Measurements from ENCODE around the gene ACSL6.

Gene ACSL6

DNA sequence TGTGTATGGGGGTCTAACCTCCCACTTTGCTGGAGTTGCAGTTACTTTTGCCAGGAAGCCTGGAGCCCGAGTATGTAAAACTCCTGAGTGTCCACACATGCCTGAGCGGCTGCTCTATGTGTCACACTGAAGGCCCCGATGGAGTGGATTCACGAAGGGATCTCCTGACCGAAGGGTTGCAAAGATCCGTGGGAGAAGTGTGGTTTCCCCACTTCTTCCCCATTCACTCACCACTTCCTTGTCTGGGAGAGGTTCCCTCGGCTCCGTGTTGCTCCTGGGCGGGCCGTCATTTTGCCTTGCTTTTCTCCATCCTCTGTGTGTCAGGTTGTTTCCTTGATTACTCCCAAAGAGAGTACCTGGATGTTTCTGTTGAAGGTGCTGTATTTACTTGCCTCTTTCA is 32.7 kb upstream of the ACSL6 start:
- DNase-seq: no peak

- DNase-seq: no peak
These were observed 25.9 kb upstream of the ACSL6 start for GRCh38 chr5:132037353-132037752.

DNA sequence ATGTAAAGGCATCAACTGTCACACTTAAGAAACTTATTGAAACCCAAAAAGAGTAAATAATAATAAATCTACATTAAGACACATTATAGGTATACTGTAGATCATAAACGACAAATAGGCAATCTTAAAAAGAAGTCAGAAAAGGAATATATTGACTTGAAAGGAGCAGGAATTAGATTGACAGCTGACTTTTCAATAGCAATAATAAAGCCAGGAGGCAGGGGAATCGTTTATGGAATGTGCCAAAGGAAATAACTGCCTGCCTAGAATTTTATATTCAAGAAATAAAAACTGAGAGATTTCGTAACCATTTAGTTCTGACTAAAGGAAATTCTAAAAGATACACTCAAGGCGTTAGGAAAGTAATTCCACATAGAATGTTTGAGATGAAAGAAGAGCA is 21.7 kb upstream of the ACSL6 start:
- DNase-seq: no peak

- no peak for DNase-seq
These were observed 20.7 kb upstream of the ACSL6 start for GRCh38 chr5:132032196-132032595.

- DNase-seq: no peak
These were observed 19.2 kb upstream of the ACSL6 start for GRCh38 chr5:132030610-132031009.

GRCh38 chr5:132029609-132030330 is 18.3 kb upstream of the ACSL6 start:
- DNase-seq: no peak

DNA sequence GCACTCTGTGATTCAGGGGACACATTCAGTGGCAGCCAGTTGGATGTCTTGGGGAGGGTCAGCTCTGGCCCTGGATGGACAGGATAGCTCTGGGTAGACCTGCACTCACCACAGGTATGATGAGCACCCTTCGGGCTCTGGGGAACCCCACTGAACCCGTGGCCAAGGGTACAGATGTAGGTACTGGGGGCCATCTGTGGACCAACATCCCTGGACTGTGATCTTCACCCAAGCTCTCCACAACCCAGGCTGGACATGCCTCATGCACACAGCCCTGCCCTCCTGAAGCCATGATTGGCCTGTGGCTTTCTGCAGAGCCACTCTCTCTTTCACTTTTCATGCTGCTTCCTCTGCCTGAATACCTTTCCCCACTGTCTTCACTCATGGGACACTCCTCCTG is 15.6 kb upstream of the ACSL6 start:
- DNase-seq: no peak

- DNase-seq: no peak
These were observed 15.1 kb upstream of the ACSL6 start for GRCh38 chr5:132026516-132027008.

DNA sequence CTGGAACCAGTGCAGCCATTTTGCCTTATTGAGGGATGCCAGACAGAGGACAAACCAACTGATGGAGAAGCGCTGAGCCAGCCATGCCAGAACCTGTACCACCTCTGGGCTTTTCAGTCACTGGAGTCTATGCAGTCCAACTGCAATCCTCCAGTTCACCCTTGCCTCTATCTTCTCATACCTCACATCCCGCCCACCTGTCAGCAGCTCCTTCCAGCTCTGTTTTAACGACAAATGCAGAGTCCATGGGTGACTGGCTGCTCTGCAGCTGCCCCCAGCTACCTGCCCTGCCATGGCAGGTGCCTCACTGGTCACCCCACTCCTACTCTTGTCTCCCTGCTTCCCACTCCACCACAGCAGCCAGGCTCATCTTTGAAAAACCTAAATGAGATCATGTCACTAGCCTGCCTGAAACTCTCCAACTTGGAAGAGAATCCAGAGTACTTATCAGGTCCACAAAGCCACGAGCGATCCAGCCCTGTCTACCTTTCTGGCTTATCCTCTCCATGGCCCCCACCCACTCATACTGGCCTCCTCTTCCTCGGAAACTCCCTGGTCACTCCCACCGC is 14.0 kb upstream of the ACSL6 start:
- DNase-seq: no peak

GRCh38 chr5:132024789-132025402 is 13.4 kb upstream of the ACSL6 start:
- DNase-seq: no peak

DNA sequence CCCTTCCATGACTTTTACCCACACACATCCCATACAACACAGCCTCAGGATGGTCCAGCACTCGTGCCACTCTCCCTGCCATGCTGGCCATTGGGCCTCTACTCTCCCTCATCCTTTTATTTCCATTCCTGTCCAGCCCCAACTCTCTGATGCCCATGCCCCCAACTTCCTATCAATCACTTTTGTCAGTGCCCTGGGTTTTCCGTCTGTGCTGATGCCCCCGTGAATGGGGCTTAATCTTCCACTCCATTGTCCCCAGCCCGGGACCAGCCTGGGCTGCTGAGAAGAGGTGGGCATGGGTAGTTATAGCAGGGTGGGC is 12.6 kb upstream of the ACSL6 start:
- no peak for DNase-seq

DNA sequence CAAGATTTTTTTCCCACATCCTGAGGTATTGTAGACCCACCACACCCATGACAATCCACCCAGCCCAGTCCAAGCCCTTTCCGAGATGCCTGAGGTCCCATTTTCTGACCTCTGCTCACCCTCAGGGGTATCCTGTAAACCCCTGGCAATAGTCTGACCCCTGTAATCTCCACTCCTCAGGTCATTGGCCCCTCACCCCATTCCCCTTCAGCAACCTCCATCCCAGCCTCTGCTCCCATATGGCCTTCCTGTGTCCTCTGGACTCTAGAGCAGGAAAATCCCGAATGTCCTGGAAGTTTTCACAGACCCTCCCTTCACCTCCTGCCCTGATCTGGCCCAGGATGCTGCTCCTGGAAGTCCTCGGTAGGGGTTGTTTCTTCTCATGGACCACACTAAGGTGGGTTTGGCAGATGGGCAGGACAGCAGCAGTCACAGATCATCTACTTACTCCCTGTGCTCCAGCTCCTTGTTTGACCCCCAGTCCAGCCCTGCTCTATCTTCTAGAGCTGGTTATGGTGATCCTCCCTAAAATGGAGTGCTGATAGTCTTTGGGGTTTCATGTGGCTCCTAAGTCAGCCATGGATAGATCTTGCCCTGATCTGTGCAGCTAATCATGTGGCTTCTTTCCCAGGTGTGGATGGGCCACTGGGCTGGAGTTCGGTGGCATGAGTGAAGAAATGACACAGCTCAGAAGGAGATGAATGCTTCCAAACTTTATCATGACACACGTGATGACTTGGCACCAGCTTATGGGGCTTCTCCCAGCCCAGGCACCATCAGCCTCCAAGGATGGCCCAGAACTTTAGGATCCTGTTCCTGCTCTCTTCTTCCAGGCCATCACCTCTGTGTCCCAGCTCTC is 12.0 kb upstream of the ACSL6 start:
- DNase-seq: no peak

DNA sequence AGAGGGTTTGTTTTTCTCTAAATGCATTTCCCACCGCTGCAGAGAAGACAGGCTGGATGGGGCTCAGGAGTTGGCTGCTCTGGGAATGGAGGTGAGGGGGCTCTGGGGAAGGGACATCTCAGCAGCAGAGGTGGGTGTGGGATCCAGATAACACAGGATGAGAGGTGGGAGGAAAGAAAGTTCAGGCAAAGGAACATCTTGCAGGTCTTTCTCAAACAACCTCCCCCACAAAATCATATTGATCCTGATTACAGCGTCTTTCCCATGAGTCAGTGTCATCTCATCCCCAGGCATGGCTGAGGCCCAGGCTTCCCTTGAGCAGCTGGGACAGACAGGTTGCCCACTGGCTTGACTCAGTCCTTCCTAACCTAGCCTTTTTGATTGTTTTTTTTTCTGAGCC is 11.3 kb upstream of the ACSL6 start:
- DNase-seq: peak; percentile 24

GRCh38 chr5:132021654-132022053 is 10.2 kb upstream of the ACSL6 start:
- DNase-seq: no peak

DNA sequence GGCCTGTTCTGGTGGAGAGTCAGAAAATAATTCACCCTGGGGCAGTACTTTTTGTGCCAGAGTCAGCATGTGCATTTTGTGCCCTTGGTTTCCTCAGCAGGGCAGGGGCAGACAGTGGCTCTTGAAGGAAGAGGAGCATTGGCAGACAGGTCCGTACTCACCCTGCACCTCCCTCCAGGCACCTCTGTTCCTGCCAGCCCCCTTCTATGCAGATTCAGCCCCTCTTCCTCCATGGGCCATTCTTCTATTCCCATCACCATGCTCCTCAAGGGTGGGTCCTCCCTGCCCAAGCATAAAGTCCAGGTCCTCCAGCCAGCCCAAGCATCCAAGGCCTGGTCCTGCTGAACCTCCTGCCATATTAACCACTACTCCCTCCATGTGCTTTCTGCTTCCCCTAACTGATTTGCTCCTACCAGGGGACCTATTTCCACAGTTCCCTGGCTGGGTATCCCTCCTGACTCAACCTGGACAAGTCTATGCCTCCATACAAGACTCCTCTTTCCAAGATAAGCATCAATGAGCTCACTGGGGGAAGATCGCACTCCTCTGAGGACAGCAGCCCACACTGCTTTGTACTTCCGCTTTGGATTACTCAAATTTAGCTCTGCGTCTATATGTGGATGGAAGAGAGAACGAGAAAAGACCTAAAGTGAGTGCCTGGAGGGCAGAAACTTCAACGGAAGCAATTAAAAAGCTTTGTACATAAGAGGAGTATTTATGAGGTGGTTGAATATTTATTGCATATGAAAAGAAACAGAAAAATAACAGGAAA is 9.3 kb upstream of the ACSL6 start:
- no peak for DNase-seq

- no peak for DNase-seq
These were observed 8.5 kb upstream of the ACSL6 start for GRCh38 chr5:132019857-132020555.

DNA sequence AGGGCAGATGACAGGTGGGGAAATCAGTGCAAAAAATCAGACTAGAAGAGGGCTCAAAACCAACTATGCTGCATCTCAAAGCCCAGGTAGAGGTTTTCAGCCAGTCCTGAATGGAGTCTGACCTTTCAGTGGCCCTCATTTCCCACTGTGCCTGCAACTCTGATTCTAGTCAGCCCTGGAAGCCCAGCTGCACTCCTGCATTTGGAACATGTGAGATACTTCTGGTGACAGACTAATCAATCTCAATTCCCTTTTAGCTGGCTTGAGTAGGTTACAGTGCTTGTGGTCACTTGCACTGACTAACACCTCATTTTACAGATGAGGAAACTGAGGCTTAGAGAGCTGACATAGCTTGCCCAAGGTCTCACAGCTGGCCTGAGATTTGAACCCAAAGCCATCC is 7.9 kb upstream of the ACSL6 start:
- DNase-seq: no peak

- no peak for DNase-seq
These were observed 6.5 kb upstream of the ACSL6 start for GRCh38 chr5:132017738-132018625.

GRCh38 chr5:132017316-132017715 is 5.9 kb upstream of the ACSL6 start:
- DNase-seq: no peak

DNA sequence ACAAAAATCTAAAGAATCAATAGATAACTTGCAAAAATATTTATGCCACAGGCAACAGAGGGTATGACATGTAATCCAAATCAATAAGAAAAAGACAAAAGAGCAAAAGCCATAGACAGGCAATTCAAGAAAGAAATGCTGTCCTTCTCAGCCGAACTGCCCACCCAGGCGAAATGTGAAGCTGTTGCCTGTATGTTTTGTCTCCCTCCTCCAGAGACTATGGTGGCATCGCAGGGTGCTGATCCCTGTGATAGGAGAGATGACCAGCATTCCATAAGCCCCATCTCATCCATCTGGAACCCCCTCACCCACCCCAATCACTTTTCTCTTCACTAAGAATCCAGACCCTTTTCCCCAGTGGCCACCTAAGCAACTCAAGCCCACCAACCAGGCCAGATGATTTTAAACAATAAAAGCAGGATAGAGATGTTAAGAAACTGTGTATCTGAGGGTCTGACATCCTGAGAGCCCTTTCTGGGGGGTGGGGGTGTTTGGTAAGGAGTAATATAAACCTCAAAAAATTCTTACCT is 5.3 kb upstream of the ACSL6 start:
- no peak for DNase-seq

- no peak for DNase-seq
These were observed 2.3 kb upstream of the ACSL6 start for GRCh38 chr5:132013711-132014110.
